ENCODE data around the gene IL1R1.

GRCh38 chr2:102197389-102198137, 55.0 kb downstream of the IL1R1 start:
- TF ChIP-seq, protein P1, sequence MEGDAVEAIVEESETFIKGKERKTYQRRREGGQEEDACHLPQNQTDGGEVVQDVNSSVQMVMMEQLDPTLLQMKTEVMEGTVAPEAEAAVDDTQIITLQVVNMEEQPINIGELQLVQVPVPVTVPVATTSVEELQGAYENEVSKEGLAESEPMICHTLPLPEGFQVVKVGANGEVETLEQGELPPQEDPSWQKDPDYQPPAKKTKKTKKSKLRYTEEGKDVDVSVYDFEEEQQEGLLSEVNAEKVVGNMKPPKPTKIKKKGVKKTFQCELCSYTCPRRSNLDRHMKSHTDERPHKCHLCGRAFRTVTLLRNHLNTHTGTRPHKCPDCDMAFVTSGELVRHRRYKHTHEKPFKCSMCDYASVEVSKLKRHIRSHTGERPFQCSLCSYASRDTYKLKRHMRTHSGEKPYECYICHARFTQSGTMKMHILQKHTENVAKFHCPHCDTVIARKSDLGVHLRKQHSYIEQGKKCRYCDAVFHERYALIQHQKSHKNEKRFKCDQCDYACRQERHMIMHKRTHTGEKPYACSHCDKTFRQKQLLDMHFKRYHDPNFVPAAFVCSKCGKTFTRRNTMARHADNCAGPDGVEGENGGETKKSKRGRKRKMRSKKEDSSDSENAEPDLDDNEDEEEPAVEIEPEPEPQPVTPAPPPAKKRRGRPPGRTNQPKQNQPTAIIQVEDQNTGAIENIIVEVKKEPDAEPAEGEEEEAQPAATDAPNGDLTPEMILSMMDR (IDR thresholded peaks at IDR 0.05), result no peak
- no peak for TF ChIP-seq POLR2AphosphoS5 (IDR thresholded peaks at IDR 0.05)

Data from esophagus muscularis mucosa (tissue), 3 donors.